ENCODE measurements around the gene USF3.

The USF3 gene

GRCh38 chr3:113695786-113696645 lies at the start of gene USF3:
TSS of gene USF3 (minus strand) at chr3:113696642. CDS start at chr3:113674878, 21,764 bp downstream.
- Mint-ChIP-seq H3K36me3 (ENCODE audit: low read depth) (peaks cover 3% of the 10 kb centered on the region), H3K4me3 (peak within 1 kb of the TSS; percentile 98), H3K4me1 (ENCODE audit: low read depth) (peaks cover 24% of the 10 kb centered on the region), H3K27me3 (no peaks in the 10 kb centered on the region), H3K27ac (peak within 1 kb of the TSS; percentile 99), H3K9me3 (no peaks in the 10 kb centered on the region)

GRCh38 chr3:113745756-113746547 lies 49.5 kb upstream of the USF3 start, which contains the start of gene NAA50:
TSS of gene NAA50 (minus strand) at chr3:113746249. CDS start at chr3:113745949, 300 bp downstream.
- Mint-ChIP-seq H3K36me3 (ENCODE audit: low read depth) (peaks cover 41% of the 10 kb centered on the region), H3K27ac (peak within 1 kb of the TSS; percentile 100), H3K4me1 (ENCODE audit: low read depth) (peaks cover 83% of the 10 kb centered on the region), H3K27me3 (no peaks in the 10 kb centered on the region), H3K4me3 (peak within 1 kb of the TSS; percentile 99), H3K9me3 (no peaks in the 10 kb centered on the region)

- H3K27me3 Mint-ChIP-seq = no peaks in the 10 kb centered on the region
- no peaks in the 10 kb centered on the region for H3K9me3 Mint-ChIP-seq
- peaks cover 81% of the 10 kb centered on the region for H3K4me1 Mint-ChIP-seq (ENCODE audit: low read depth)
- H3K36me3 Mint-ChIP-seq (ENCODE audit: low read depth) = peaks cover 43% of the 10 kb centered on the region
- H3K27ac Mint-ChIP-seq = peak overlapping the region; percentile 100
- H3K4me3 Mint-ChIP-seq = peak overlapping the region; percentile 99
These were observed 48.7 kb upstream of the USF3 start for GRCh38 chr3:113744941-113745755.

- no peaks in the 10 kb centered on the region for H3K9me3 Mint-ChIP-seq
- peak overlapping the region; percentile 99 for H3K4me3 Mint-ChIP-seq
- peaks cover 50% of the 10 kb centered on the region for H3K36me3 Mint-ChIP-seq (ENCODE audit: low read depth)
- peaks cover 75% of the 10 kb centered on the region for H3K4me1 Mint-ChIP-seq (ENCODE audit: low read depth)
- H3K27me3 Mint-ChIP-seq = no peaks in the 10 kb centered on the region
- H3K27ac Mint-ChIP-seq = peak overlapping the region; percentile 100
These were observed 46.7 kb upstream of the USF3 start for GRCh38 chr3:113743006-113743630.

GRCh38 chr3:113741620-113742019 lies 45.2 kb upstream of the USF3 start:
- Mint-ChIP-seq H3K4me3 (peak overlapping the region; percentile 99), H3K9me3 (no peaks in the 10 kb centered on the region), H3K27me3 (no peaks in the 10 kb centered on the region), H3K27ac (peak overlapping the region; percentile 68), H3K36me3 (ENCODE audit: low read depth) (peaks cover 50% of the 10 kb centered on the region), H3K4me1 (ENCODE audit: low read depth) (peaks cover 79% of the 10 kb centered on the region)

GRCh38 chr3:113741086-113741485 lies 44.6 kb upstream of the USF3 start:
- Mint-ChIP-seq H3K36me3 (ENCODE audit: low read depth) (peaks cover 50% of the 10 kb centered on the region), H3K4me1 (ENCODE audit: low read depth) (peaks cover 80% of the 10 kb centered on the region), H3K27me3 (no peaks in the 10 kb centered on the region), H3K4me3 (peak overlapping the region; percentile 50), H3K9me3 (no peaks in the 10 kb centered on the region), H3K27ac (peak overlapping the region; percentile 68)

GRCh38 chr3:113736548-113737089 lies 40.2 kb upstream of the USF3 start:
- Mint-ChIP-seq H3K36me3 (ENCODE audit: low read depth) (peaks cover 40% of the 10 kb centered on the region), H3K27ac (no peak overlapping the region), H3K9me3 (no peaks in the 10 kb centered on the region), H3K4me3 (no peak overlapping the region), H3K4me1 (ENCODE audit: low read depth) (peaks cover 71% of the 10 kb centered on the region), H3K27me3 (no peaks in the 10 kb centered on the region)

- Mint-ChIP-seq H3K27ac (no peak overlapping the region), H3K4me3 (no peak overlapping the region), H3K27me3 (no peaks in the 10 kb centered on the region), H3K36me3 (ENCODE audit: low read depth) (peaks cover 58% of the 10 kb centered on the region), H3K9me3 (no peaks in the 10 kb centered on the region), H3K4me1 (ENCODE audit: low read depth) (peaks cover 41% of the 10 kb centered on the region)
These were observed 35.3 kb upstream of the USF3 start for GRCh38 chr3:113731694-113732093.

- no peak overlapping the region for H3K27ac Mint-ChIP-seq
- H3K4me3 Mint-ChIP-seq = no peak overlapping the region
- H3K4me1 Mint-ChIP-seq (ENCODE audit: low read depth) = peaks cover 32% of the 10 kb centered on the region
- H3K9me3 Mint-ChIP-seq = no peaks in the 10 kb centered on the region
- no peaks in the 10 kb centered on the region for H3K27me3 Mint-ChIP-seq
- H3K36me3 Mint-ChIP-seq (ENCODE audit: low read depth) = peaks cover 64% of the 10 kb centered on the region
These were observed 34.1 kb upstream of the USF3 start for GRCh38 chr3:113730550-113730949.

GRCh38 chr3:113728661-113729060 lies 32.2 kb upstream of the USF3 start:
- H3K27me3 Mint-ChIP-seq = no peaks in the 10 kb centered on the region
- no peaks in the 10 kb centered on the region for H3K9me3 Mint-ChIP-seq
- no peak overlapping the region for H3K27ac Mint-ChIP-seq
- H3K4me1 Mint-ChIP-seq (ENCODE audit: low read depth) = peaks cover 27% of the 10 kb centered on the region
- H3K4me3 Mint-ChIP-seq = no peak overlapping the region
- peaks cover 67% of the 10 kb centered on the region for H3K36me3 Mint-ChIP-seq (ENCODE audit: low read depth)

GRCh38 chr3:113721636-113722035 lies 25.2 kb upstream of the USF3 start:
- H3K27ac Mint-ChIP-seq = peak overlapping the region; percentile 70

GRCh38 chr3:113719758-113720157 lies 23.3 kb upstream of the USF3 start:
- Mint-ChIP-seq H3K9me3 (no peaks in the 10 kb centered on the region), H3K4me3 (no peak overlapping the region), H3K36me3 (ENCODE audit: low read depth) (peaks cover 86% of the 10 kb centered on the region), H3K27me3 (no peaks in the 10 kb centered on the region), H3K4me1 (ENCODE audit: low read depth) (peaks cover 29% of the 10 kb centered on the region), H3K27ac (peak overlapping the region; percentile 5)

More at GRCh38 chr3:113721636-113722035, 25.2 kb upstream of the USF3 start:
- Mint-ChIP-seq H3K4me3 (no peak overlapping the region), H3K9me3 (no peaks in the 10 kb centered on the region), H3K36me3 (ENCODE audit: low read depth) (peaks cover 79% of the 10 kb centered on the region), H3K4me1 (ENCODE audit: low read depth) (peaks cover 29% of the 10 kb centered on the region), H3K27me3 (no peaks in the 10 kb centered on the region)

- Mint-ChIP-seq H3K27me3 (no peaks in the 10 kb centered on the region), H3K9me3 (no peaks in the 10 kb centered on the region), H3K36me3 (ENCODE audit: low read depth) (peaks cover 84% of the 10 kb centered on the region), H3K27ac (no peak overlapping the region), H3K4me3 (no peak overlapping the region), H3K4me1 (ENCODE audit: low read depth) (peaks cover 29% of the 10 kb centered on the region)
These were observed 22.9 kb upstream of the USF3 start for GRCh38 chr3:113719294-113719693.

GRCh38 chr3:113717818-113718217 lies 21.4 kb upstream of the USF3 start:
- peaks cover 71% of the 10 kb centered on the region for H3K36me3 Mint-ChIP-seq (ENCODE audit: low read depth)
- no peaks in the 10 kb centered on the region for H3K27me3 Mint-ChIP-seq
- no peak overlapping the region for H3K4me3 Mint-ChIP-seq
- H3K4me1 Mint-ChIP-seq (ENCODE audit: low read depth) = peaks cover 29% of the 10 kb centered on the region
- H3K27ac Mint-ChIP-seq = peak overlapping the region; percentile 78
- H3K9me3 Mint-ChIP-seq = no peaks in the 10 kb centered on the region

All from stimulated activated naive CD8-positive, alpha-beta T cell treated with anti-CD3 and anti-CD28 coated beads, Interleukin-15, Interleukin-2, amounts not matched to agents 100 ng/mL and 50 ng/mL, for 24 hours (primary cell).